GM18508 (cell line): ENCODE data around the gene SEL1L.

Source experiments
- ATAC-seq: cut with Tn5 transposase; IDR thresholded peaks from one replicate; pipeline ENCODE4 v1.9.1; 2021; ENCODE audit warnings: moderate number of reproducible peaks; ENCODE audit not compliant: insufficient read depth, unreplicated experiment

SEL1L gene

GRCh38 chr14:81423504-81423903, 110.1 kb downstream of the SEL1L start:
- ATAC-seq, result no peak
